Activated CD4-positive, alpha-beta T cell treated with anti-CD3 and anti-CD28 coated beads, Interleukin-2, amount 10 ng/mL, durations not matched to agents 24 days and 14 days (primary cell): ENCODE data around the gene LSM4. TPM values are rescaled to one million over a fixed set of nuclear protein-coding genes. Genes with fewer than 3 reads are reported as not detected.
"Not testable (repeated sequence)": the region's sequence is repeated elsewhere in the genome, so short reads cannot be mapped to it uniquely, and the experiment has no call there.

ENCODE experiments used
- DNase-seq: peaks from one replicate; pipeline ENCODE4 v3.0.0; 2022
- H3K27ac Mint-ChIP-seq: one replicate; pipeline ENCODE4 v1.8.0; 2022; ENCODE audit warnings: mild to moderate bottlenecking, mixed read lengths
- H3K27me3 Mint-ChIP-seq: one replicate; pipeline ENCODE4 v1.8.0; 2022; ENCODE audit warnings: mixed read lengths
- H3K36me3 Mint-ChIP-seq: one replicate; pipeline ENCODE4 v1.8.0; 2022; ENCODE audit warnings: low read depth, mild to moderate bottlenecking, mixed read lengths
- H3K4me1 Mint-ChIP-seq: one replicate; pipeline ENCODE4 v1.8.0; 2021; ENCODE audit warnings: mixed read lengths
- H3K4me3 Mint-ChIP-seq: one replicate; pipeline ENCODE4 v1.8.0; 2022; ENCODE audit warnings: mild to moderate bottlenecking, moderate library complexity, mixed read lengths
- H3K9me3 Mint-ChIP-seq: one replicate; pipeline ENCODE4 v1.8.0; 2021; ENCODE audit warnings: mixed read lengths
- intact Hi-C: fragments of 100-400 bp; cut with micrococcal nuclease; formaldehyde crosslinking; loops from one replicate; pipeline ENCODE4 v1.15.1; 2023
- total RNA-seq: library from RNA; stranded (reverse); gene quantifications from 2 replicates; pipeline ENCODE4 v1.2.3, GENCODE V29; 2022

The LSM4 gene
- total RNA-seq, 1 donor from 2014 or later: 225 TPM

DNA sequence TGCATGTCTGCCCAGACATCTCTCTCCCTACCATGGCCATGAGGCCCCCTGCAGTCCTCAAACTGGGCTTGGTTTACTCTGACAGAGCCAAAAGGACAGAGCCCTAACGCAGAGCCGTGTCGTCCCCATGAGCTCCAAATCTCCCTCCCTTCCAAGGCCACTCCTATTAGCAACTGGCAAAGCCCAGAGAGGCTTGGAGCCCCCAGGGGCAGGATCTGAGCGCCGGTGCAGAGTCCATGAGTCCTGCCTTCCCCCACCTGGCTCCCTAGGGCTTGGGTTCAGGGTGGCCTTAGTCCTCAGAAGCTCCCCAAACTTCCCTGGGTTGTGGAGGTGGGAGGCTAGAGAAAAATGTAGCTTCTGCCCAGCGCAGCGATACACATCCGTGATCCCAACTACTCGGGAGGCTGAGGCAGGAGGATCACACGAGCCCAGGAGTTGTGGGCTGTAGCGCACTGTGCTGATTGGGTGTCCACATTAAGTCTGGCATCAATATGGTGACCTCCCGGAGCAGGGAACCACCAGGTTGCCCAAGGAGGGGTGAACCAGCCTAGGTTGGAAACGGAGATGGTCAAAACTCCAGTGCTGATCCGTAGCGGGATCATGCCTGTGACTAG, 10.1 kb upstream of the LSM4 start:
- Mint-ChIP-seq H3K9me3 (no peaks in the 10 kb centered on the region), H3K4me1 (peaks cover 11% of the 10 kb centered on the region), H3K4me3 (no peak overlapping the region), H3K27me3 (no peaks in the 10 kb centered on the region), H3K27ac (no peak overlapping the region), H3K36me3 (no peaks in the 10 kb centered on the region)
- intact Hi-C loops: no loop called here
- DNase-seq: no peak

DNA sequence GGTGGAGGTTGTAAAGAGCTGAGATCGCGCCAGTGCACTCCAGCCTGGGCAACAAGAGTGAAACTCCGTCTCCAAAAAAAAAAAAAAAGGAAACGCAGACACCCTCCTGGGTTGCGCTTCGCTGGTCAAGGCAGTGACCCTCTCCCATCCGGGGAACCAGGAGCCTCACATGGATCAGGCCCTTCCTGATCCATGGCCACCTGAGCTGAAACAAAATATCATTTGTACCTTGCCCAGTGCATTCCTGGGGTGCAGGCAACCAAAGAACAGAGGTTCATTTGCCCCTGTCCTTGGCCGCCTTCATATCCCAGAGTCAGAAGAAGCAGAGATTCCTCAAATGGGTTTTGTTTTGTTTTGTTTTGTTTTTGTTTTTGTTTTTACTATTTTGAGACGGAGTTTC, 8.0 kb upstream of the LSM4 start:
- intact Hi-C loops: no loop called here
- Mint-ChIP-seq H3K4me1 (peaks cover 11% of the 10 kb centered on the region), H3K4me3 (no peak overlapping the region), H3K27ac (no peak overlapping the region), H3K27me3 (no peaks in the 10 kb centered on the region), H3K9me3 (no peaks in the 10 kb centered on the region), H3K36me3 (no peaks in the 10 kb centered on the region)
- DNase-seq: no peak

DNA sequence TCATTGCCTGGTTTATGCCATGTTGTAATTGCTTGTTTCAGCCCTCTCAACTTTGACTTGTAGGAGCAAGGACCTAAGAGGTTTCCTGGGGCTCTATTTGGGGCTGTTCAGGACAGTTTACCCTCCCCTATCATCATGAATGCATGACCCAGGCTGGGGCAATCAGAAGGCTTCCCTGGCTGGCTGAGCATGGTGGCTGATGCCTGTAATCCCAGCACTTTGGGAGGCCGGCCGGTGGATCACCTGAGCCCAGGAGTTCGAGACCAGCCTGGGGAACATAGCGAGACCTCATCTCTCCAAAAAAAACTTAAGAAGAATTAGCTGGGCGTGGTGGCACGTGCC, 6.1 kb upstream of the LSM4 start:
- intact Hi-C loops: loop anchor here (5.0 kb wide), 1 partner anchor 83 kb away; no protein-coding TSS in a partner anchor
- Mint-ChIP-seq H3K9me3 (no peaks in the 10 kb centered on the region), H3K36me3 (no peaks in the 10 kb centered on the region), H3K4me1 (peaks cover 12% of the 10 kb centered on the region), H3K27me3 (no peaks in the 10 kb centered on the region), H3K27ac (no peak overlapping the region), H3K4me3 (no peak overlapping the region)
- peak; percentile 61 for DNase-seq

DNA sequence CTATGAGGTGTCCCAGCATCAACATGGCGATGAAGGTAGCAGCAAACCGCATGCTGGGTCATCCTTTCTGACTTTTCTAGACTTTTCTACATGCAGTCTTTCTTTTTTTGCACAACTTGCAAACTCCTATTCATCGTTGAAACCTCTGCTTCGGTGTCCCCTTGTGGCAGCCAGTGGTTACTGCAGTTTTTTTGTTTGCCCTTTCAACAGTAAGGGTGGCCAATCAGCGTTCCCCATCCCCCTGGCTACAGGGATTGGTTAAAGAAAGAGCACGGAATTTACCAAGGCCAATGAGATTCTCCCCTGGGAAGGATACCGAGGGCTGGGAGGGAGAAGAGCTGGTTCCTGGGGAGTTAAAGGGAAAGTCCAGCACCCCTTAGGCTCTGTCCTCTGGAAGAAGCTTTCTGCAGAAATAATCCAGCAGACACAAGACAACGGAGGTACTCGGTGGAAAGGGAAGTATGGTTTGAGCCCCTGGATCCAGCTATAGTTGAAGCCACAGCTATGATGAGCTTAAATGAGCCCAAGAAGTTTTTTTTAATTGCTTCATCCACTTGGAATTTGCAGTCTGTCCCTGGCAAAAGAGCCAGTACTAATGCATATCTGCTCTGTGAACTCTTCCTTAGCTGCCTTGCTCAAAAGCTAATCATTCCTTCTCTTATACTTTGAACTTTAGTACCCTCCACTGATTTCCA, 5.6 kb upstream of the LSM4 start:
- intact Hi-C loops: loop anchor here (1.0 to 5.0 kb wide), 2 partner anchors 49 to 84 kb away; no protein-coding TSS in a partner anchor
- H3K4me3 Mint-ChIP-seq: peak overlapping the region; percentile 70
- no peaks in the 10 kb centered on the region for H3K9me3 Mint-ChIP-seq
- H3K27ac Mint-ChIP-seq: peak overlapping the region; percentile 52
- peaks cover 17% of the 10 kb centered on the region for H3K4me1 Mint-ChIP-seq
- H3K27me3 Mint-ChIP-seq: no peaks in the 10 kb centered on the region
- peak; percentile 96 for DNase-seq
- H3K36me3 Mint-ChIP-seq: no peaks in the 10 kb centered on the region

DNA sequence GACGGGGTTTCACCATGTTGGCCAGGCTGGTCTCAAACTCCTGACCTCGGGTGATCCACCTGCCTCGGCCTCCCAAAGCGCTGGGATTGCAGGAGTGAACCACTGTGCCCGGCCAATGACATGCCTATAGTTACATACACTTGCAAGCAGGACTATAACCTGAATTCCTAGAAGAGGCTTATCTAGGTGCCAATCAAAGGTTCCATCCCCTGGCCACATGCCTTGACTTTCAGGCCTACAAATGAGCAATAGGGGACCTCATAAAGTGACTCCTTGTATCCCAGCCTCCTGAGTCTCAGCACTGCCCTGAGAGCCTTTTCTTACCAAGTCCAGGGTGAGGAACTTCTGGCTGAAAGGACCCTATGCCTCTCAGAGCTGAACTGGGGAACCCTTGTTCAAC, 3.9 kb upstream of the LSM4 start:
- DNase-seq: no peak
- Mint-ChIP-seq H3K4me1 (peaks cover 27% of the 10 kb centered on the region), H3K9me3 (no peaks in the 10 kb centered on the region), H3K36me3 (peaks cover 4% of the 10 kb centered on the region), H3K27me3 (no peaks in the 10 kb centered on the region), H3K4me3 (no peak overlapping the region), H3K27ac (no peak overlapping the region)
- intact Hi-C loops: loop anchor here (5.0 kb wide), 1 partner anchor 86 kb away; no protein-coding TSS in a partner anchor

DNA sequence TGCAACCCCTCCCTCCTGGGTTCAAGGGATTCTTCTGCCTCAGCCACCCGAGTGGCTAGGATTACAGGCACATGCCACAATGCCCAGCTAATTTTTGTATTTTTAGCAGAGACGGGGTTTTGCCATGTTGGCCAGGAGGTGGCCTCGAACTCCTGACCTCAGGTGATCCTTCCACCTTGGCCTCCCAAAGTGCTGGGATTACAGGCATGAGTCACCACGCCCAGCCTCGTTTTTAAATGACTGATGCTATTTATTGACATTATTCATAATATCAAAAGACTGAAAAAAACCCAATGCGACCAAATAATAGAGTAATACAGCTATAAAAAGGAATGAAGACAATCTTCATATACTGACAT, 1.5 kb upstream of the LSM4 start:
- H3K27me3 Mint-ChIP-seq, H3K9me3 Mint-ChIP-seq, DNase-seq, intact Hi-C loops: not testable (repeated sequence)
- Mint-ChIP-seq H3K36me3 (peaks cover 27% of the 10 kb centered on the region), H3K4me3 (peak overlapping the region; percentile 96), H3K4me1 (peaks cover 47% of the 10 kb centered on the region), H3K27ac (peak overlapping the region; percentile 95)

DNA sequence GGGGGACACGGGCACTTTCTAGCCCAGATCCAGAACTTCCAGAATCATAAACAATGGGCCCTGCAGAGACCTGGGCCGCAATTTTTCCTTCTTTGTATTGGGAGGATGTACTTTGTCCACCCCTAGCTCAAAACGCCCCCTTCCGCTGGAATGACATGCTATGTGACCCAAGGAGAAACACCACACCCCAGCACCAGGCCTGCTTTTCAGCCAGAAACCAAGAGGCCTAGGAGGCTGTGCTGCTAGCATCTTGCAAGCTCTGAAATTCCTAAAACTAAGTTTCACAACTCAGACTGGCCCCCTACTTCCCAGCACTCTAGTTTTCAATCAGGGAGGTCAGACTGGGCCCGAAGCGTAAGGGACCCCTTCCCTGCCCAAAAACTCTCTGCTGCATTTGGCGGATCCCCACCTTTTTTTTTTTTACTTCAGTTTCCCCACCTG, 538 bp downstream of the LSM4 start:
- peaks cover 53% of the 10 kb centered on the region for H3K4me1 Mint-ChIP-seq
- peak; percentile 86 for DNase-seq
- H3K9me3 Mint-ChIP-seq: no peaks in the 10 kb centered on the region
- H3K27me3 Mint-ChIP-seq: no peaks in the 10 kb centered on the region
- peaks cover 32% of the 10 kb centered on the region for H3K36me3 Mint-ChIP-seq
- H3K27ac Mint-ChIP-seq: peak overlapping the region; percentile 95
- peak overlapping the region; percentile 96 for H3K4me3 Mint-ChIP-seq
- intact Hi-C loops: loop anchor here (2.0 kb wide), 1 partner anchor 130 kb away; the partner anchor contains the start of gene MPV17L2

DNA sequence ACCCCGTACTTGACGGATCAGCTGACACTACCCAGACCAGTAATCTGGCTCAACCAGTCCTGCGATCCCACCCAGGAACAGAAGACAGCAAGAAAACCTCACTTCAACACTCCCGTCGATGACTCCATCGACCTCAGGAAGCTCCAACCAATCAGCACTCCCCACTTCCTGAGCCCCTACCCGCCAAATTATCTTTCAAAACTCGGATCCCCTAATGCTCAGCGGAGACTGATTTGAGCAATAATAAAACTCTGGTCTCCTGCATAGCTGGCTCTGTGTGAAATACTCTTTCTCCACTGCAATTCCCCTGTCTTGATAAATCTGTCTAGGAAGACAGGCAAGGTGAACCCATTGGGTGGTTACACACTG, 1.2 kb downstream of the LSM4 start:
- intact Hi-C loops: loop anchor here (2.0 kb wide), 1 partner anchor 129 kb away; the partner anchor contains the start of gene MPV17L2
- Mint-ChIP-seq H3K4me3 (peak overlapping the region; percentile 96), H3K27me3 (no peaks in the 10 kb centered on the region), H3K36me3 (peaks cover 32% of the 10 kb centered on the region), H3K4me1 (peaks cover 53% of the 10 kb centered on the region), H3K9me3 (no peaks in the 10 kb centered on the region), H3K27ac (peak overlapping the region; percentile 95)
- peak; percentile 81 for DNase-seq

DNA sequence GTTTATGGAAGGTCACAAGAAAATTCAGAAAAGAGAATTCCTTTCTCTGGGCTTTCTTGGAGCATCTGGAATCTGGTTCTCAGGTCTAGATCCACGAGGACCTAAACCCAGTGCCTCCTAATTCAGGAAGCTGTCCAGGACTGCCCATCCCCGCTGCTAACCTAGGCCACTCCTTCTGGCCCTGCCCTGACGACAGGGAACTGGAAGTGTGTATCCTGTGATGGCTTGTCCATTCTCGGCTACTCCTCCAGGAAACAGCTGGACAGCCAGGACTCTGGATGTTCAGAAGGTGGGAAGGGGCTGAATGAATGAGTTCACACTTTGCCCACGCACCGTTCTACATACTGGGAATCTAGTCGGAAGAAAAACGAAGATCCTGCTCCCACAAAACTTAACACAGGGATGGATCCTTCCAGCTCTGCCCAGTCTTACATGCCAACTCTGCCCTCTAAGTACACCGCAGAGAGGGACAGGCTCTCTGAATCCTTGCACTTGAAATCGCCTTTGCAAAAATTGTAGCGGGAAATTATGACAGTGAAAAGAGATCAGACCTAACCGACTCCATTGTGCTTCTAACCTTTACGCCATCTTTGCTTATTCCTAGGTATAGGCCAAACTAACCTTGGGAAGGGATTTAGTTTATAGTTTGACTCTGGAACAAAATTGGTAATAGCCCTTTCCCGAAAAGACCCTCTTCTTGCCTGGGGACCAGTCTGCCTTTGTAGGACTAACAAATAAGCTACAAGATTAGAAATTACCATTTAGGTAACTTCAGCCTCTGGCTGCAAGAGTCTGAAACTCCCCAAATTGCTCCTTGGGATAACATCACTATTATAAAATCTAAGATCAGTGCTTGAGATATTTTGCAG, 1.8 kb downstream of the LSM4 start:
- no peaks in the 10 kb centered on the region for H3K9me3 Mint-ChIP-seq
- intact Hi-C loops: no loop called here
- peak overlapping the region; percentile 96 for H3K4me3 Mint-ChIP-seq
- no peaks in the 10 kb centered on the region for H3K27me3 Mint-ChIP-seq
- peaks cover 34% of the 10 kb centered on the region for H3K36me3 Mint-ChIP-seq
- peaks cover 54% of the 10 kb centered on the region for H3K4me1 Mint-ChIP-seq
- no peak for DNase-seq
- peak overlapping the region; percentile 95 for H3K27ac Mint-ChIP-seq

DNA sequence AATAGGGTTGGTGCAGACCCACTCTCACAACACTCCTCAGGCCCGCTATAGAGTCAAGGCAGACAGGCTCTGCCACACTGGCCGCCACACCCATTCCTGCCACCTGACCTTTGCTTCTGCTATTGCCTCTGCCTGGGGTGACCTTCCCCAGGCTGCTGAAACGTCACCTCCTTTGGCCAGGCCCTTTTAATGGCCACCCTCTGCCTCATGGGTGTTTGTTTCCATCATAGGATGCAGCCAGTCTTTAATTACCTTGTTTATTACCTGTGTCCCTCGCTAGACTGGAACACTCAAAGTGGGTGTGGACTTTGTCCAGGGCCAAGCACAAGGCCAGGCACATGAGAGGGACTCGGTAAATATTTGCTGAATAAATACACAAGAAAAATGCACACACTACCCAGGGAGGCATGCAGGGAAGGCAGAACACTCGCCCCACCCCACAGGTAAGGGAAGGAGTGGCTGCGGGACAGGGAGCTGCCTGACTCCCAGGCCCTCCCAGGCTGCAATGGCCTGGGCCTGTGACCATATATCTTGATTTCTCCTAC, 3.2 kb downstream of the LSM4 start:
- Mint-ChIP-seq H3K36me3 (peaks cover 41% of the 10 kb centered on the region), H3K4me3 (peak overlapping the region; percentile 56), H3K9me3 (no peaks in the 10 kb centered on the region), H3K4me1 (peaks cover 57% of the 10 kb centered on the region), H3K27ac (peak overlapping the region; percentile 87), H3K27me3 (no peaks in the 10 kb centered on the region)
- intact Hi-C loops: no loop called here
- no peak for DNase-seq

DNA sequence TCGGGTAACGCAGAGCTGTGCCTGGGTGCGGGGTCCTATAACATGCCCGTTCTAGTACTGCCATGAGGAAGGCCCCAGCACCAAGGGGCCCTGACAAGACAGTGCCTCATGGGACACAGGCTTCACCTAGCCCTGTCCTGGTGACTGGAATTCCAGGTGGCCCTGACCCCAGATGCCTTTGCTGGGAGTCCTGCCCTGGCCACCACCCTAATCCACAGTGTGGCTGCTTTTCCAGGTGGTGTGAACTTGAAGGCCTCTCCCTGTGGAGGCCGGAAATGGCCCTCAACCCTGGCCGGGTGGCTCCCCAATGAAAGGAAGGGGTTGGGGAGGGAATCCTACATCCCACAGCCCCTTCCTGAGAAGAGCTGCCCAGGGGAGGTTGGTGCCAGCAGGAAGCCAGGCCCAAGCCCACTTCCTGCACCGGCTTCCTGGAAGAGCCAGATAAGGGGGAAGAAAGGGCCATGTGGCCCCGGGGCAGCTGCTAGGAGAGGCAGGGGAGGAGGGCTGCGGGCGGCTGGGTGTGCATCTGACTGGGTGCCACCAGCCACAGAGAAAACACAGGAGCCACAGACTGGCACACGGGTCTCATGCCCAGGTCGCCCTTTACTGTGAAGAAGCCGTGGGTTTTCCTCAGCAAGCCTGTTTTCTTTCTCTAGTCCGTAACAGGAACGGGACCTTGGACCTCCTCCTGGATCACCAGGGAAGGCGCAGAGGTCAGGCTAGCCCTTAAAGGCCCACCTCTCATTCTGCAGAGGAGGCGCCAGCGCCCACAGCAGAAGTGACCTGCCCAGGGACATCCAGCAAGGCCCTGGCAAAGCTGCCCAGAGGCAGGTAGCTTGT, 4.7 kb downstream of the LSM4 start:
- Mint-ChIP-seq H3K9me3 (no peaks in the 10 kb centered on the region), H3K36me3 (peaks cover 51% of the 10 kb centered on the region), H3K4me1 (peaks cover 48% of the 10 kb centered on the region), H3K27ac (peak overlapping the region; percentile 95), H3K4me3 (peak overlapping the region; percentile 71), H3K27me3 (no peaks in the 10 kb centered on the region)
- peak; percentile 83 for DNase-seq
- intact Hi-C loops: no loop called here

DNA sequence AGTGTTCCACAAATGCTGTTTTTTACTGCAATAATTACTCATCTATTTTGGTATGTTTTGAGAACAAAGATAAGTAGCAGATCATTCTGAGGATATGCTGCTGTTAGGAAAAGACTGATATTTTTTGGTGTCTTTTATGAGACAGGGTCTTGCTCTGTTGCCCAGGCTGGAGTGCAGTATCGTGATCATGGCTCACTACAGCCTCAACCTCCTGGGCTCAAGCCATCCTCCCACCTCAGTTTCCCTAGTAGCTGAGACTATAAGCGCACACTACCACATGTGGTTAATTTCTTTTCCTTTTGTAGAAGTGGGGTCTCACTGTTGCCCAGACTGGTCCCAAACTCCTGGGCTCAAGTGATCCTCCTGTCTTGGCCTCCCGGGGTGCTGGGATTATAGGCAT, 9.5 kb downstream of the LSM4 start:
- Mint-ChIP-seq H3K27me3 (no peaks in the 10 kb centered on the region), H3K27ac (no peak overlapping the region), H3K9me3 (no peaks in the 10 kb centered on the region), H3K36me3 (peaks cover 30% of the 10 kb centered on the region), H3K4me1 (peaks cover 23% of the 10 kb centered on the region), H3K4me3 (no peak overlapping the region)
- intact Hi-C loops: no loop called here
- DNase-seq: no peak

DNA sequence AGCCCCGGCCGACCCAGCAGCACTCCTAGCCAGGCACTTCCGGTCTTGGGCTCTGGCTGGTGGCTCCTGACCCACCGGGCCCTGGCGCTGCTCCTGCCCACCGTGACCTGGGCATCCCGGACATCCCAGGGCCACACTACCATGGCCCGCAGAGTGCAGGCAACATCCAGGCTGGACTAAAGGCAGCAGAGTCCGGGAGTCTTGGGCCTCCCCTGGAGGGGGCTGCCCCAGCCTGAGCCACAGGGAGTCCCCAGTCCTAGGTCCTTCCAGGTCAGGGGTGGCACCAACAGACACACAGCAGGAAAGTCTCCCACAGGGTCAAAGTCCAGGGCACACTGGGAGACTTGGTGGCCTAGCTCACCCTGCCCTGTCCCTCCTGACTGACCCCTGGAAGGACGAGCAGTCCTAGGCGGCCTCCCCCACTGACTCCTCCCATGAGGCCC, 10.8 kb downstream of the LSM4 start:
- Mint-ChIP-seq H3K27me3 (no peaks in the 10 kb centered on the region), H3K27ac (no peak overlapping the region), H3K36me3 (peaks cover 33% of the 10 kb centered on the region), H3K4me3 (no peak overlapping the region), H3K9me3 (no peaks in the 10 kb centered on the region), H3K4me1 (peaks cover 20% of the 10 kb centered on the region)
- no peak for DNase-seq
- intact Hi-C loops: no loop called here
